HUES6 (cell line): Measurements from ENCODE around the gene AGBL4.

ENCODE experiments used
- H3K27ac ChIP-seq: 2 replicates; pipeline ENCODE4 v1.7.0; 2013; ENCODE audit warnings: low read depth, mild to moderate bottlenecking, low read length, inconsistent platforms
- H3K27me3 ChIP-seq: 2 replicates; pipeline ENCODE4 v1.6.1; 2013; ENCODE audit warnings: low read length; ENCODE audit not compliant: control insufficient read depth, insufficient read depth
- H3K36me3 ChIP-seq: 2 replicates; pipeline ENCODE4 v1.6.1; 2013; ENCODE audit warnings: low read length; ENCODE audit not compliant: control insufficient read depth, insufficient read depth
- H3K4me1 ChIP-seq: 2 replicates; pipeline ENCODE4 v1.6.1; 2013; ENCODE audit warnings: low read length; ENCODE audit not compliant: control insufficient read depth, insufficient read depth
- H3K4me3 ChIP-seq: 2 replicates; pipeline ENCODE4 v1.5.1; 2013; ENCODE audit warnings: low read depth, low read length
- H3K9ac ChIP-seq: one replicate; pipeline ENCODE4 v1.6.1; 2013; ENCODE audit warnings: mild to moderate bottlenecking, low read length
- H3K9me3 ChIP-seq: 2 replicates; pipeline ENCODE4 v1.6.1; 2013; ENCODE audit warnings: low read depth, low read length; ENCODE audit not compliant: control insufficient read depth, insufficient read depth

AGBL4 gene

GRCh38 chr1:48572134-48572533, 1451.6 kb downstream of the AGBL4 start:
- H3K27me3 ChIP-seq, result no peaks in the 10 kb centered on the region
- no peak overlapping the region for H3K9ac ChIP-seq
- H3K4me1 ChIP-seq, result no peaks in the 10 kb centered on the region

GRCh38 chr1:48571303-48571987, 1452.3 kb downstream of the AGBL4 start:
- Histone ChIP-seq H3K36me3 (no peaks in the 10 kb centered on the region), H3K9me3 (no peaks in the 10 kb centered on the region), H3K27me3 (no peaks in the 10 kb centered on the region), H3K27ac (no peak overlapping the region), H3K9ac (no peak overlapping the region), H3K4me3 (no peak overlapping the region), H3K4me1 (no peaks in the 10 kb centered on the region)

More at GRCh38 chr1:48572134-48572533, 1451.6 kb downstream of the AGBL4 start:
- Histone ChIP-seq H3K9me3 (no peaks in the 10 kb centered on the region), H3K4me3 (no peak overlapping the region), H3K27ac (no peak overlapping the region), H3K36me3 (no peaks in the 10 kb centered on the region)

GRCh38 chr1:48570568-48570967, 1453.2 kb downstream of the AGBL4 start:
- no peak overlapping the region for H3K9ac ChIP-seq
- H3K9me3 ChIP-seq, result no peaks in the 10 kb centered on the region
- H3K4me1 ChIP-seq, result no peaks in the 10 kb centered on the region
- no peaks in the 10 kb centered on the region for H3K27me3 ChIP-seq
- no peak overlapping the region for H3K4me3 ChIP-seq
- no peak overlapping the region for H3K27ac ChIP-seq
- H3K36me3 ChIP-seq, result no peaks in the 10 kb centered on the region

- H3K9ac ChIP-seq, result no peak overlapping the region
- no peaks in the 10 kb centered on the region for H3K27me3 ChIP-seq
- H3K4me1 ChIP-seq, result peaks cover 7% of the 10 kb centered on the region
- no peaks in the 10 kb centered on the region for H3K36me3 ChIP-seq
- no peak overlapping the region for H3K4me3 ChIP-seq
- H3K27ac ChIP-seq, result no peak overlapping the region
- H3K9me3 ChIP-seq, result no peaks in the 10 kb centered on the region
Measured at GRCh38 chr1:48568501-48568900, 1455.3 kb downstream of the AGBL4 start.

GRCh38 chr1:48566492-48566891, 1457.3 kb downstream of the AGBL4 start:
- H3K27me3 ChIP-seq, result no peaks in the 10 kb centered on the region
- no peaks in the 10 kb centered on the region for H3K9me3 ChIP-seq
- H3K36me3 ChIP-seq, result no peaks in the 10 kb centered on the region
- H3K9ac ChIP-seq, result no peak overlapping the region
- no peak overlapping the region for H3K27ac ChIP-seq
- H3K4me3 ChIP-seq, result no peak overlapping the region
- peaks cover 15% of the 10 kb centered on the region for H3K4me1 ChIP-seq

- no peak overlapping the region for H3K9ac ChIP-seq
Measured at GRCh38 chr1:48563021-48563420, 1460.7 kb downstream of the AGBL4 start.

GRCh38 chr1:48561444-48561843, 1462.3 kb downstream of the AGBL4 start:
- H3K4me1 ChIP-seq, result peaks cover 15% of the 10 kb centered on the region
- H3K27ac ChIP-seq, result no peak overlapping the region
- peaks cover 4% of the 10 kb centered on the region; the same call in 1 of the 2 replicates for H3K27me3 ChIP-seq
- no peaks in the 10 kb centered on the region for H3K36me3 ChIP-seq
- H3K4me3 ChIP-seq, result no peak overlapping the region
- no peaks in the 10 kb centered on the region for H3K9me3 ChIP-seq
- H3K9ac ChIP-seq, result no peak overlapping the region

More at GRCh38 chr1:48563021-48563420, 1460.7 kb downstream of the AGBL4 start:
- Histone ChIP-seq H3K27ac (no peak overlapping the region), H3K27me3 (no peaks in the 10 kb centered on the region), H3K36me3 (no peaks in the 10 kb centered on the region), H3K4me3 (no peak overlapping the region), H3K4me1 (peaks cover 15% of the 10 kb centered on the region), H3K9me3 (no peaks in the 10 kb centered on the region)

- no peaks in the 10 kb centered on the region for H3K36me3 ChIP-seq
- no peak overlapping the region for H3K9ac ChIP-seq
- H3K27me3 ChIP-seq, result peaks cover 4% of the 10 kb centered on the region; the same call in 1 of the 2 replicates
- no peak overlapping the region for H3K4me3 ChIP-seq
- H3K27ac ChIP-seq, result no peak overlapping the region
- H3K9me3 ChIP-seq, result no peaks in the 10 kb centered on the region
- H3K4me1 ChIP-seq, result peaks cover 15% of the 10 kb centered on the region
Measured at GRCh38 chr1:48560577-48560976, 1463.2 kb downstream of the AGBL4 start.

GRCh38 chr1:48560116-48560515, 1463.6 kb downstream of the AGBL4 start:
- Histone ChIP-seq H3K9ac (no peak overlapping the region), H3K27me3 (peaks cover 4% of the 10 kb centered on the region; the same call in 1 of the 2 replicates), H3K4me3 (no peak overlapping the region), H3K4me1 (peaks cover 15% of the 10 kb centered on the region), H3K36me3 (no peaks in the 10 kb centered on the region), H3K27ac (no peak overlapping the region), H3K9me3 (no peaks in the 10 kb centered on the region)

GRCh38 chr1:48558366-48558765, 1465.4 kb downstream of the AGBL4 start:
- no peak overlapping the region for H3K4me3 ChIP-seq
- H3K9ac ChIP-seq, result no peak overlapping the region
- no peak overlapping the region for H3K27ac ChIP-seq
- H3K36me3 ChIP-seq, result no peaks in the 10 kb centered on the region
- H3K27me3 ChIP-seq, result peaks cover 4% of the 10 kb centered on the region; the same call in 1 of the 2 replicates
- H3K4me1 ChIP-seq, result peaks cover 7% of the 10 kb centered on the region
- no peaks in the 10 kb centered on the region for H3K9me3 ChIP-seq

GRCh38 chr1:48556186-48556850, 1467.4 kb downstream of the AGBL4 start:
- Histone ChIP-seq H3K27ac (no peak overlapping the region), H3K36me3 (no peaks in the 10 kb centered on the region), H3K9me3 (no peaks in the 10 kb centered on the region), H3K4me1 (no peaks in the 10 kb centered on the region), H3K4me3 (no peak overlapping the region), H3K9ac (no peak overlapping the region), H3K27me3 (peaks cover 4% of the 10 kb centered on the region; the same call in 1 of the 2 replicates)
